ENCODE data around the gene RASGRP4.

Gene RASGRP4

DNA sequence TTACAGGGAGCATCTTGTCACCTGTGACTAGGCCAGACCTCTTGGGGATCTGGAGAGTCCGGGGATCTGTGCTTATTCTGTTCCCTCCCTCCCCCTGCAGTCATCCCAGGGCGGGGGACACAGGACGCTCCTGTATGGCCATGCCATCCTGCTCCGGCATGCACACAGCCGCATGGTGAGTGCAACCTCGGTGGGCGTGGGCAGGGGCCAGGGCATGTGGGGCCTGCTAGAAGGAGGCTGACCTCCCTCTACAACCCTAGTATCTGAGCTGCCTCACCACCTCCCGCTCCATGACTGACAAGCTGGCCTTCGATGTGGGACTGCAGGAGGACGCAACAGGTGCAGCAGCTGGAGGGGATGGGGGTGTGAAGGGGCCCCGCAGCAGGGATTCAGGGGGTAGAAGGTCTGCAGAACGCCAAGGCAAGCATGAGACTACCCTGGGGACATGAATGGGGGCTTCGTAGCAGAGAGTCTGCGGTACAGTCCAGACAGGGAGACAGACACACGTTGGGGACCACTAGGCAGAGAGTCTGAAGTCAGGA is 17.5 kb upstream of the RASGRP4 start:
- no peak overlapping the region for H3K4me3 ChIP-seq (ENCODE audit: low read depth, low read length)
- no peak for DNase-seq (ENCODE audit: low read depth)
- TF ChIP-seq MYC (IDR thresholded peaks at IDR 0.05; ENCODE audit: low read depth, low read length) (no peak), POLR2A (IDR thresholded peaks at IDR 0.05; ENCODE audit: extremely low read depth, insufficient read length) (no peak)
- TF ChIP-seq, protein P1, sequence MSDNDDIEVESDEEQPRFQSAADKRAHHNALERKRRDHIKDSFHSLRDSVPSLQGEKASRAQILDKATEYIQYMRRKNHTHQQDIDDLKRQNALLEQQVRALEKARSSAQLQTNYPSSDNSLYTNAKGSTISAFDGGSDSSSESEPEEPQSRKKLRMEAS (IDR thresholded peaks at IDR 0.05; ENCODE audit: low read depth, low read length): no peak
- TF ChIP-seq, protein P2, sequence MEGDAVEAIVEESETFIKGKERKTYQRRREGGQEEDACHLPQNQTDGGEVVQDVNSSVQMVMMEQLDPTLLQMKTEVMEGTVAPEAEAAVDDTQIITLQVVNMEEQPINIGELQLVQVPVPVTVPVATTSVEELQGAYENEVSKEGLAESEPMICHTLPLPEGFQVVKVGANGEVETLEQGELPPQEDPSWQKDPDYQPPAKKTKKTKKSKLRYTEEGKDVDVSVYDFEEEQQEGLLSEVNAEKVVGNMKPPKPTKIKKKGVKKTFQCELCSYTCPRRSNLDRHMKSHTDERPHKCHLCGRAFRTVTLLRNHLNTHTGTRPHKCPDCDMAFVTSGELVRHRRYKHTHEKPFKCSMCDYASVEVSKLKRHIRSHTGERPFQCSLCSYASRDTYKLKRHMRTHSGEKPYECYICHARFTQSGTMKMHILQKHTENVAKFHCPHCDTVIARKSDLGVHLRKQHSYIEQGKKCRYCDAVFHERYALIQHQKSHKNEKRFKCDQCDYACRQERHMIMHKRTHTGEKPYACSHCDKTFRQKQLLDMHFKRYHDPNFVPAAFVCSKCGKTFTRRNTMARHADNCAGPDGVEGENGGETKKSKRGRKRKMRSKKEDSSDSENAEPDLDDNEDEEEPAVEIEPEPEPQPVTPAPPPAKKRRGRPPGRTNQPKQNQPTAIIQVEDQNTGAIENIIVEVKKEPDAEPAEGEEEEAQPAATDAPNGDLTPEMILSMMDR (IDR thresholded peaks at IDR 0.05; ENCODE audit: low read depth, low read length): no peak

DNA sequence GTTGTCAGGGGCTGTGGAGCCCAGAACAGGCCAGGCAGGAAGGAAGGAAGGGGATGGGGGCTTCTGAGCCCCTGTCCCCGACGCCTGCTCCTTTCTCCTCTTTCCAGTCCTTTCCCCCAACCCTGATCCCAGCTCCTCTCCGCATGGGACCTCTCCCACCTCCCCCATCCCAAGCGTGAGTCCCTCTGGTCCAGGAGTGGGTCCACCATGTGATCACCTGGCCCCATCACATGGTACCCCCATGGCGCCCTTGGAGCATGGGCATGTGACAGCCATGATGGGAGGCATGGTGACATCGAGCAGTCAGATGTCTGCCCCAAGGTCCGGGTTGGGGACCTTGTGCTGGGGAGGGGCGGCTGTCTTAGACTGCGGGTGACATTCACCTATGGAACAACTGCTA is 16.7 kb upstream of the RASGRP4 start:
- no peak overlapping the region for H3K4me3 ChIP-seq (ENCODE audit: low read depth, low read length)
- TF ChIP-seq MYC (IDR thresholded peaks at IDR 0.05; ENCODE audit: low read depth, low read length): no peak
- TF ChIP-seq, protein P2 (IDR thresholded peaks at IDR 0.05; ENCODE audit: low read depth, low read length): no peak
- TF ChIP-seq, protein P1 (IDR thresholded peaks at IDR 0.05; ENCODE audit: low read depth, low read length): no peak
- no peak for TF ChIP-seq POLR2A (IDR thresholded peaks at IDR 0.05; ENCODE audit: extremely low read depth, insufficient read length)
- no peak for DNase-seq (ENCODE audit: low read depth)

DNA sequence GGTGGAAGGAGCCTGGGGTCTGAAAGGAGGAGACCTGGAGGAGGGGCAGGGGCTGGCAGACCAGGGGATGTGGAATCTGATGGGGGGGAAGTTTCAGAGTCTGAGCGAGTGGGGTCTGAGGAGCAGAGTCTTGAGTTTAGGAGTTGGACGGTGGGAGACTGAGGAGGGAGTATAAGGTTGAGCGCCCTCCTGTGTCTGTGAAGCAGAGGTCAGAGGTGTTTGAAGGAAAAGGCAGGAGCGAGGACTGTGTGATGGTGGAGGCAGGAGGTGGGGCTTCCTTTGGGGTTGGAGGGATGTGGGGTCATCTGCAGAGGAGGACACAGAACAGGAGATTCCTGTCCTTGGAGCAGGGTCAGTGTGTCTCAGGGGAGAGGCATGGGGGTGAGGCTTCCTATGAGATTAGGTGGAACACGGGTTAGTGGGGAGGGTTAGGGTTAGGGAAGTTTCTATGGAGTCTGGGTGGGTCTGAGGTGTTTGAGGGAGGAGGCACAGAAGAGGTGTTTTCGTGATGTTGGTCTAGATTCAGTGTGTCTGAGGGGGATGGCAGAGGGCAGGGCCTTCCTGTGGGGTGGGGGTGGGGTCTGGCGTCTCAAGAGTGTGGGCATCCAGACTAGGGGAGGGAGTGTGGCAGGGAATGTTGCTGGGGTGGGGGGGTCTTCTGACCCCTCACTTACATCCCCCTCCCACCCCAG is 15.8 kb upstream of the RASGRP4 start:
- DNase-seq (ENCODE audit: low read depth): peak; percentile 46
- TF ChIP-seq, protein P2 (IDR thresholded peaks at IDR 0.05; ENCODE audit: low read depth, low read length): peak; percentile 23
- TF ChIP-seq POLR2A (IDR thresholded peaks at IDR 0.05; ENCODE audit: extremely low read depth, insufficient read length): no peak
- TF ChIP-seq, protein P1 (IDR thresholded peaks at IDR 0.05; ENCODE audit: low read depth, low read length): no peak
- no peak for TF ChIP-seq MYC (IDR thresholded peaks at IDR 0.05; ENCODE audit: low read depth, low read length)
- H3K4me3 ChIP-seq (ENCODE audit: low read depth, low read length): no peak overlapping the region

DNA sequence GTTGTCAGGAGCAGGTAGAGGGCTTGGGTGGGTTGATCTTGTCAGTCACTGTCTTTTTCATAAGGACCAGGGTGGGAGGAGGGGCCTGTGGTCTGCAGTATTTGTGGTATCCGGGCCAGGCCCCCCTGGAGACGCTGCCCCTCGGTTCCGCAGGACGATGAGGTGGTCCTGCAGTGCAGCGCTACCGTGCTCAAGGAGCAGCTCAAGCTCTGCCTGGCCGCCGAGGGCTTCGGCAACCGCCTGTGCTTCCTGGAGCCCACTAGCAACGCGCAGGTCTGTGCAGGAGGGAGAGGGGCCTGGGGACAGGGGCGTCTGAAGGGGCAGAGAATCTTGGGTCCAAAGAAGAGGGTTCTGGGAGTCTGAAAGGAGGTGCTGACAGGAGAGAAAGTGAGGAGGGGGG is 14.6 kb upstream of the RASGRP4 start:
- DNase-seq (ENCODE audit: low read depth): no peak
- no peak overlapping the region for H3K4me3 ChIP-seq (ENCODE audit: low read depth, low read length)
- no peak for TF ChIP-seq MYC (IDR thresholded peaks at IDR 0.05; ENCODE audit: low read depth, low read length)
- TF ChIP-seq, protein P1 (IDR thresholded peaks at IDR 0.05; ENCODE audit: low read depth, low read length): no peak
- TF ChIP-seq POLR2A (IDR thresholded peaks at IDR 0.05; ENCODE audit: extremely low read depth, insufficient read length): no peak
- TF ChIP-seq, protein P2 (IDR thresholded peaks at IDR 0.05; ENCODE audit: low read depth, low read length): no peak

DNA sequence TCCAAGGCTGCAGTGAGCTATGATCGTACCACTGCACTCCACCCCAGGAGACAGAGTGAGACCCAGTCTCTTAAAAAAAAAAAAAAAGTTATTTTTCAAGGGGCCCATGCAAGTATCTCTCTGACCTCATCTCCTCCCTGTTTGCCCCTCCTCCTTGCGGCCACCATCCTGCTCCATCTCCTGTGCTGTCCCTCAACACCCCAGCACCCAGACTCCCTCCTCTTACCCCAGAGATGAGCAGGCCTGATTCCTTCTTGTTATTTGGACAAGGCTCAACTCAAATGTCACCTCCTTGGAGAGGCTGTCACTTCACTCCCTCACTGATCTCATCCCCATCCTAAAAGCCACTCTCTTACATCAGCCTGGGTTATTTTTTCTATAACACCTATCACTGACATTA is 11.9 kb upstream of the RASGRP4 start:
- H3K4me3 ChIP-seq (ENCODE audit: low read depth, low read length): no peak overlapping the region
- DNase-seq (ENCODE audit: low read depth): no peak
- TF ChIP-seq, protein P1 (IDR thresholded peaks at IDR 0.05; ENCODE audit: low read depth, low read length): no peak
- TF ChIP-seq POLR2A (IDR thresholded peaks at IDR 0.05; ENCODE audit: extremely low read depth, insufficient read length) (no peak), MYC (IDR thresholded peaks at IDR 0.05; ENCODE audit: low read depth, low read length) (no peak)
- TF ChIP-seq, protein P2 (IDR thresholded peaks at IDR 0.05; ENCODE audit: low read depth, low read length): no peak
